K562 (cell line): ENCODE results near the gene AJUBA. TPM values are rescaled to one million over a fixed set of nuclear protein-coding genes. Genes with fewer than 3 reads are reported as not detected.

ENCODE experiments used
- L3MBTL2 ChIP-seq: fragments of 450-650 bp; IDR thresholded peaks from 2 replicates; pipeline ENCODE4 v1.6.1; 2016; ENCODE audit warnings: mild to moderate bottlenecking, moderate library complexity
- LCOR ChIP-seq: sonication (generic); formaldehyde crosslinking; IDR thresholded peaks from 2 replicates; pipeline ENCODE4 v1.8.0; 2022; ENCODE audit warnings: mild to moderate bottlenecking, missing genetic modification reagents
- MIER1 ChIP-seq: fragments of 450-650 bp; IDR thresholded peaks from 2 replicates; pipeline ENCODE4 v1.6.1; 2016; ENCODE audit warnings: antibody characterized with exemption, mild to moderate bottlenecking, low read depth
- NFIX ChIP-seq: fragments of 250-450 bp; sonication (Bioruptor Pico); IDR thresholded peaks from 2 replicates; pipeline ENCODE4 v1.4.0; 2020; ENCODE audit warnings: low read depth, mild to moderate bottlenecking, moderate library complexity
- PHF8 ChIP-seq: fragments of 200-600 bp; sonication (generic); IDR thresholded peaks from 2 replicates; pipeline ENCODE4 v1.6.1; 2012; ENCODE audit warnings: mixed run types, mild to moderate bottlenecking, inconsistent platforms, low read length, moderate library complexity, borderline replicate concordance
- SREBF1 ChIP-seq: fragments of 150-350 bp; IDR thresholded peaks from 2 replicates; pipeline ENCODE4 v1.6.1; 2014; ENCODE audit warnings: antibody characterized with exemption, low read depth, low read length, borderline replicate concordance
- ZNF699 ChIP-seq: fragments of 250-450 bp; sonication (Bioruptor Pico); IDR thresholded peaks from 2 replicates; pipeline ENCODE4 v1.8.0; 2021; ENCODE audit warnings: mild to moderate bottlenecking, moderate library complexity; ENCODE audit not compliant: insufficient replicate concordance
- polyA plus RNA-seq, 8 experiments: library from polyadenylated mRNA; depleted of rRNA in 4 of 8; stranded (reverse) in 5 of 8; unstranded in 3 of 8; fragments of >200 nt; fragmentation: Nextera tagmentation in 2 of 8; fragmentation: Illumina TruSeq in 1 of 8; extraction: Ambion mirVana in 2 of 8; extraction: Trizol in 1 of 8; gene quantifications; 2 replicates each; pipeline versions ENCODE4 v1.2.1 to v1.2.3, GENCODE V29; 2011 to 2014; ENCODE audit warnings: inconsistent platforms in 1 of 8, missing spikeins in 1 of 8
- total RNA-seq, 7 experiments: library from RNA; depleted of rRNA in 6 of 7; stranded (reverse); fragments of >200 nt in 6 of 7; fragmentation: Illumina TruSeq in 2 of 7; extraction: Trizol in 2 of 7; gene quantifications; 2 replicates each; pipeline versions ENCODE4 v1.2.1 to v1.2.3, GENCODE V29; 2011 to 2021; ENCODE audit warnings: low replicate concordance in 1 of 7
- TF ChIP-seq, protein P1 (sequence below): fragments of 250-450 bp; sonication (Bioruptor Pico); IDR thresholded peaks from 2 replicates; pipeline ENCODE4 v1.5.0; 2021
- TF ChIP-seq, protein P2 (sequence below): fragments of 250-450 bp; sonication (Bioruptor Pico); IDR thresholded peaks from 2 replicates; pipeline ENCODE4 v1.4.0; 2020
- TF ChIP-seq, protein P3 (sequence below), 2 experiments: fragments of 200-800 bp in 1 of 2; sonication (Bioruptor generic) in 1 of 2; sonication (generic) in 1 of 2; formaldehyde crosslinking in 1 of 2; IDR thresholded peaks in 1 of 2; conservative IDR thresholded peaks in 1 of 2; 2 replicates each; pipeline versions ENCODE4 v1.5.0 to v1.6.1; 2016 to 2020; ENCODE audit warnings: missing compliant biosample characterization in 1 of 2, missing genetic modification characterization in 1 of 2, missing genetic modification reagents in 1 of 2
- TF ChIP-seq, protein P4 (sequence below): sonication (generic); formaldehyde crosslinking; IDR thresholded peaks from 2 replicates; pipeline ENCODE4 v1.8.1; 2022; ENCODE audit warnings: missing genetic modification reagents
- TF ChIP-seq, protein P5 (sequence below): fragments of 250-450 bp; sonication (Bioruptor Pico); IDR thresholded peaks from 2 replicates; pipeline ENCODE4 v1.5.0; 2020; ENCODE audit warnings: mild to moderate bottlenecking
- TF ChIP-seq, protein P6 (sequence below): sonication (generic); formaldehyde crosslinking; IDR thresholded peaks from 2 replicates; pipeline ENCODE4 v1.8.1; 2022; ENCODE audit warnings: missing genetic modification reagents

AJUBA gene
- total and polyA plus RNA-seq, 9 of the 15 experiments (the other 6 are each of a cell fraction or from before 2014, with no cell fraction given), result 0.73 to 4.7 (median 2.8) TPM

DNA sequence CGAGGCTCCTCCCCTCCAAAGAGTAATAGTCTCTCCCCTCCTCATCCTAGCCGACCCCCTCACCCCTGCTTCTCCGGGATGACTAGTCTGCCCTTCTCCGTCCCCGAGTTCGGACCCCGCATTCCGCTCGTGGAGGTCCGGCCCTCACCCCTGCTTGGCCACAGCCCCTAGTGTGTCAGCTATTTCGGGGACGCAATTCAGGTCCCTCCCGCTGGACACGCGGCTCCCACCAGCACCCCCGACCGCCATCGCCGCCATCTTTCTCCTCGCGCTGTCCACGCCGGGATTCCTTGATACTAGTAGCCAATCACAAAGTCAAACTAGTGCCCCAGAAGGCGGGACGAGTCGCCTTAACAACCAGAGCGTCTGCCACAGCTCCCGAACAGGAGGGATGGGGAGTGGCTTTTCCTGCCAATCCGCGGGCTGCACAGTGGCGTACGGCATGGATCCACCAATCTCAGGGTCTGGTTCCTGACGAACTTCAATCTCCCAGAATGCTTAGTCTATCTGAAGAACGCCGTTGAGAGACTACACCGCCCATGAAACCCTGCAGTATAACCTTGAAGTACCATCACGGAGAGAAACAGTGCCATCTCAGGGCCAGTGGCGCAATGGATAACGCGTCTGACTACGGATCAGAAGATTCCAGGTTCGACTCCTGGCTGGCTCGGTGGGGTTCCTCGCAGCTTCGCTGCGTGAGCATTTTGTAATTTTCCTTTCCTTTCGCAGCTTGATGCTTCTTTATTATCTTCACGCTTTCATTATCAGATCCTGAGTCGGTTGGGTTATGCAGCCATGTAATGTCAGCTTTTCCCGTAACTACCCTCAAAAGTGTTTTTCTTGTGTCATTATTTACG, 53.0 kb downstream of the AJUBA start, which contains the start of gene PRMT5 (continued):
- TF ChIP-seq PHF8, result peak; percentile 99
- TF ChIP-seq, protein P1, sequence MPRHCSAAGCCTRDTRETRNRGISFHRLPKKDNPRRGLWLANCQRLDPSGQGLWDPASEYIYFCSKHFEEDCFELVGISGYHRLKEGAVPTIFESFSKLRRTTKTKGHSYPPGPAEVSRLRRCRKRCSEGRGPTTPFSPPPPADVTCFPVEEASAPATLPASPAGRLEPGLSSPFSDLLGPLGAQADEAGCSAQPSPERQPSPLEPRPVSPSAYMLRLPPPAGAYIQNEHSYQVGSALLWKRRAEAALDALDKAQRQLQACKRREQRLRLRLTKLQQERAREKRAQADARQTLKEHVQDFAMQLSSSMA, result 0 out of 2 replicates have a peak, but pooled peaks have one; percentile 6
- no peak for TF ChIP-seq SREBF1
- TF ChIP-seq, protein P2, sequence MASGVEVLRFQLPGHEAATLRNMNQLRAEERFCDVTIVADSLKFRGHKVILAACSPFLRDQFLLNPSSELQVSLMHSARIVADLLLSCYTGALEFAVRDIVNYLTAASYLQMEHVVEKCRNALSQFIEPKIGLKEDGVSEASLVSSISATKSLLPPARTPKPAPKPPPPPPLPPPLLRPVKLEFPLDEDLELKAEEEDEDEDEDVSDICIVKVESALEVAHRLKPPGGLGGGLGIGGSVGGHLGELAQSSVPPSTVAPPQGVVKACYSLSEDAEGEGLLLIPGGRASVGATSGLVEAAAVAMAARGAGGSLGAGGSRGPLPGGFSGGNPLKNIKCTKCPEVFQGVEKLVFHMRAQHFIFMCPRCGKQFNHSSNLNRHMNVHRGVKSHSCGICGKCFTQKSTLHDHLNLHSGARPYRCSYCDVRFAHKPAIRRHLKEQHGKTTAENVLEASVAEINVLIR (CRISPR knock-in tag), result peak; percentile 38; the same call in 1 of the 2 replicates
- TF ChIP-seq, protein P3, sequence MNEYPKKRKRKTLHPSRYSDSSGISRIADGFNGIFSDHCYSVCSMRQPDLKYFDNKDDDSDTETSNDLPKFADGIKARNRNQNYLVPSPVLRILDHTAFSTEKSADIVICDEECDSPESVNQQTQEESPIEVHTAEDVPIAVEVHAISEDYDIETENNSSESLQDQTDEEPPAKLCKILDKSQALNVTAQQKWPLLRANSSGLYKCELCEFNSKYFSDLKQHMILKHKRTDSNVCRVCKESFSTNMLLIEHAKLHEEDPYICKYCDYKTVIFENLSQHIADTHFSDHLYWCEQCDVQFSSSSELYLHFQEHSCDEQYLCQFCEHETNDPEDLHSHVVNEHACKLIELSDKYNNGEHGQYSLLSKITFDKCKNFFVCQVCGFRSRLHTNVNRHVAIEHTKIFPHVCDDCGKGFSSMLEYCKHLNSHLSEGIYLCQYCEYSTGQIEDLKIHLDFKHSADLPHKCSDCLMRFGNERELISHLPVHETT (CRISPR knock-in tag; conservative IDR thresholded peaks at IDR 0.05 in 1 of 2, IDR thresholded peaks at IDR 0.05 in 1 of 2), result 0 out of 4 replicates have a peak, but pooled peaks of 1 of the 2 experiments have one; percentile 9
- TF ChIP-seq, protein P4, sequence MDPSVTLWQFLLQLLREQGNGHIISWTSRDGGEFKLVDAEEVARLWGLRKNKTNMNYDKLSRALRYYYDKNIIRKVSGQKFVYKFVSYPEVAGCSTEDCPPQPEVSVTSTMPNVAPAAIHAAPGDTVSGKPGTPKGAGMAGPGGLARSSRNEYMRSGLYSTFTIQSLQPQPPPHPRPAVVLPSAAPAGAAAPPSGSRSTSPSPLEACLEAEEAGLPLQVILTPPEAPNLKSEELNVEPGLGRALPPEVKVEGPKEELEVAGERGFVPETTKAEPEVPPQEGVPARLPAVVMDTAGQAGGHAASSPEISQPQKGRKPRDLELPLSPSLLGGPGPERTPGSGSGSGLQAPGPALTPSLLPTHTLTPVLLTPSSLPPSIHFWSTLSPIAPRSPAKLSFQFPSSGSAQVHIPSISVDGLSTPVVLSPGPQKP (CRISPR knock-in tag), result no peak
- peak; percentile 45; the same call in 1 of the 2 replicates for TF ChIP-seq L3MBTL2
- TF ChIP-seq MIER1, result no peak
- TF ChIP-seq ZNF699 (CRISPR knock-in tag), result no peak
- no peak for TF ChIP-seq NFIX
- TF ChIP-seq, protein P5, sequence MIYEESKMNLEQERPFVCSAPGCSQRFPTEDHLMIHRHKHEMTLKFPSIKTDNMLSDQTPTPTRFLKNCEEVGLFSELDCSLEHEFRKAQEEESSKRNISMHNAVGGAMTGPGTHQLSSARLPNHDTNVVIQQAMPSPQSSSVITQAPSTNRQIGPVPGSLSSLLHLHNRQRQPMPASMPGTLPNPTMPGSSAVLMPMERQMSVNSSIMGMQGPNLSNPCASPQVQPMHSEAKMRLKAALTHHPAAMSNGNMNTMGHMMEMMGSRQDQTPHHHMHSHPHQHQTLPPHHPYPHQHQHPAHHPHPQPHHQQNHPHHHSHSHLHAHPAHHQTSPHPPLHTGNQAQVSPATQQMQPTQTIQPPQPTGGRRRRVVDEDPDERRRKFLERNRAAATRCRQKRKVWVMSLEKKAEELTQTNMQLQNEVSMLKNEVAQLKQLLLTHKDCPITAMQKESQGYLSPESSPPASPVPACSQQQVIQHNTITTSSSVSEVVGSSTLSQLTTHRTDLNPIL, result no peak
- TF ChIP-seq LCOR (CRISPR knock-in tag), result peak; percentile 76
- TF ChIP-seq, protein P6, sequence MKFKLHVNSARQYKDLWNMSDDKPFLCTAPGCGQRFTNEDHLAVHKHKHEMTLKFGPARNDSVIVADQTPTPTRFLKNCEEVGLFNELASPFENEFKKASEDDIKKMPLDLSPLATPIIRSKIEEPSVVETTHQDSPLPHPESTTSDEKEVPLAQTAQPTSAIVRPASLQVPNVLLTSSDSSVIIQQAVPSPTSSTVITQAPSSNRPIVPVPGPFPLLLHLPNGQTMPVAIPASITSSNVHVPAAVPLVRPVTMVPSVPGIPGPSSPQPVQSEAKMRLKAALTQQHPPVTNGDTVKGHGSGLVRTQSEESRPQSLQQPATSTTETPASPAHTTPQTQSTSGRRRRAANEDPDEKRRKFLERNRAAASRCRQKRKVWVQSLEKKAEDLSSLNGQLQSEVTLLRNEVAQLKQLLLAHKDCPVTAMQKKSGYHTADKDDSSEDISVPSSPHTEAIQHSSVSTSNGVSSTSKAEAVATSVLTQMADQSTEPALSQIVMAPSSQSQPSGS (CRISPR knock-in tag), result no peak
